DOHH2 (cell line): Measurements from ENCODE around the gene PDE8B.

Experiments
- H3F3A ChIP-seq: fragments of 200-600 bp; sonication (generic), shearing (Covaris generic); 2 replicates; pipeline ENCODE4 v1.6.0; 2016; ENCODE audit warnings: antibody characterized with exemption, mild to moderate bottlenecking; ENCODE audit not compliant: control insufficient read depth, insufficient read depth
- H3K27ac ChIP-seq: fragments of 200-600 bp; sonication (generic); 2 replicates; pipeline ENCODE4 v1.5.1; 2014; ENCODE audit warnings: low read depth, mild to moderate bottlenecking, low read length, moderate library complexity
- H3K27me3 ChIP-seq: fragments of 200-600 bp; sonication (generic); 2 replicates; pipeline ENCODE4 v1.6.1; 2014; ENCODE audit warnings: mild to moderate bottlenecking, low read length, mixed read lengths; ENCODE audit not compliant: control insufficient read depth
- H3K36me3 ChIP-seq: fragments of 200-600 bp; sonication (generic); 2 replicates; pipeline ENCODE4 v1.6.1; 2014; ENCODE audit warnings: mild to moderate bottlenecking, low read length, moderate library complexity, mixed read lengths; ENCODE audit not compliant: control insufficient read depth
- H3K4me1 ChIP-seq: fragments of 200-600 bp; sonication (generic); 2 replicates; pipeline ENCODE4 v1.6.1; 2014; ENCODE audit warnings: mild to moderate bottlenecking, low read length, mixed read lengths; ENCODE audit not compliant: control insufficient read depth
- H3K4me2 ChIP-seq: fragments of 200-600 bp; sonication (generic); 2 replicates; pipeline ENCODE4 v1.6.0; 2014; ENCODE audit warnings: mild to moderate bottlenecking, low read length, moderate library complexity
- H3K4me3 ChIP-seq: fragments of 200-600 bp; sonication (generic); 2 replicates; pipeline ENCODE4 v1.5.1; 2014; ENCODE audit warnings: mild to moderate bottlenecking, low read length, mixed read lengths
- H3K79me2 ChIP-seq: fragments of 200-600 bp; sonication (generic); 2 replicates; pipeline ENCODE4 v1.6.1; 2014; ENCODE audit warnings: mild to moderate bottlenecking, low read length, mixed read lengths; ENCODE audit not compliant: control insufficient read depth
- H3K9me2 ChIP-seq: fragments of 200-600 bp; sonication (generic); replicated peaks from 2 replicates; pipeline ENCODE4 v1.6.1; 2014; ENCODE audit warnings: mild to moderate bottlenecking, low read length, mixed read lengths; ENCODE audit not compliant: control insufficient read depth
- H3K9me3 ChIP-seq: fragments of 200-600 bp; sonication (generic); 2 replicates; pipeline ENCODE4 v1.6.1; 2014; ENCODE audit warnings: antibody characterized with exemption, low read length, mixed read lengths; ENCODE audit not compliant: control insufficient read depth, insufficient read depth
- H4K20me1 ChIP-seq: fragments of 200-600 bp; sonication (generic); 2 replicates; pipeline ENCODE4 v1.6.0; 2014; ENCODE audit warnings: low read depth, mild to moderate bottlenecking, antibody characterized with exemption, low read length, moderate library complexity; ENCODE audit not compliant: control insufficient read depth, insufficient read depth
- EZH2phosphoT487 ChIP-seq: fragments of 200-600 bp; sonication (generic); IDR thresholded peaks from 2 replicates; pipeline ENCODE4 v1.6.1; 2017; ENCODE audit warnings: borderline replicate concordance, mild to moderate bottlenecking, antibody characterized with exemption, low read length, moderate library complexity, mixed read lengths
- TF ChIP-seq, protein P1 (sequence below): fragments of 200-600 bp; sonication (generic); IDR thresholded peaks from one replicate; pipeline ENCODE4 v1.5.1; 2014; ENCODE audit warnings: antibody characterized with exemption, mild to moderate bottlenecking, low read depth, low read length; ENCODE audit not compliant: poor library complexity, severe bottlenecking

Gene PDE8B

DNA sequence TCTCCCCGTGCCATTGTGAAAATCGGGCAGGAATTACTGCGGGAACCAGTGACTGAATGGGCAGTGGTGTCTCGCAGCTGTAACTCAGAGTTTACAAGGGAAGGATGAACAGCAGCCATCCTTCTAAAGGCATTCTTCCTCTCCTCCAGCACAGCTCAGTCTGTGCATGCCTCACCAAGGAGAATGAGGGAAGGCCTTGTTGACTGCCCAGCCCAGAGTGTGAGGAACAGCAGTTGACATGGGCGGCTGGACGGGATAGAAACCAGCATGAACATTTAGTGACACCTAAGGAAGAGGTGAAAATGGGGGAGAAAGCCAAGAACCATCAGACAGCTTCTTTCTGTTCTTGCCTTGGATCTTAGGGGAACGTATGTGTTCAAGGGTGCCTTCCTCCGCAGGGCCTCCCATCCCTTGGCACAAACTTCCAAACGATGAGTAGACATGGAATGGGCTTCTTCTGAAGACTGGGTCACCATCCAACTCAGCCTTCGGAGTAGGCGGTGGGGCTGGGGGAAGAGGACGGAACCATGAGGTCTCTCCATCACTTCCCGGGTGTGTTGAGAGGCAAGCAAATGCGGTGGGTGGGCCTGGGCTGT lies 887 bp upstream of the PDE8B start:
- Histone ChIP-seq H3K79me2 (no peaks in the 10 kb centered on the region), H3F3A (no peaks in the 10 kb centered on the region), H3K9me2 (no peaks in the 10 kb centered on the region), H3K36me3 (no peaks in the 10 kb centered on the region), H3K4me1 (no peaks in the 10 kb centered on the region), H4K20me1 (no peaks in the 10 kb centered on the region), H3K4me2 (no peak overlapping the region), H3K9me3 (no peaks in the 10 kb centered on the region), H3K4me3 (no peak overlapping the region), H3K27ac (no peak overlapping the region), H3K27me3 (peaks cover 42% of the 10 kb centered on the region)
- TF ChIP-seq, protein P1, sequence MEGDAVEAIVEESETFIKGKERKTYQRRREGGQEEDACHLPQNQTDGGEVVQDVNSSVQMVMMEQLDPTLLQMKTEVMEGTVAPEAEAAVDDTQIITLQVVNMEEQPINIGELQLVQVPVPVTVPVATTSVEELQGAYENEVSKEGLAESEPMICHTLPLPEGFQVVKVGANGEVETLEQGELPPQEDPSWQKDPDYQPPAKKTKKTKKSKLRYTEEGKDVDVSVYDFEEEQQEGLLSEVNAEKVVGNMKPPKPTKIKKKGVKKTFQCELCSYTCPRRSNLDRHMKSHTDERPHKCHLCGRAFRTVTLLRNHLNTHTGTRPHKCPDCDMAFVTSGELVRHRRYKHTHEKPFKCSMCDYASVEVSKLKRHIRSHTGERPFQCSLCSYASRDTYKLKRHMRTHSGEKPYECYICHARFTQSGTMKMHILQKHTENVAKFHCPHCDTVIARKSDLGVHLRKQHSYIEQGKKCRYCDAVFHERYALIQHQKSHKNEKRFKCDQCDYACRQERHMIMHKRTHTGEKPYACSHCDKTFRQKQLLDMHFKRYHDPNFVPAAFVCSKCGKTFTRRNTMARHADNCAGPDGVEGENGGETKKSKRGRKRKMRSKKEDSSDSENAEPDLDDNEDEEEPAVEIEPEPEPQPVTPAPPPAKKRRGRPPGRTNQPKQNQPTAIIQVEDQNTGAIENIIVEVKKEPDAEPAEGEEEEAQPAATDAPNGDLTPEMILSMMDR: no peak
- no peak for TF ChIP-seq EZH2phosphoT487

DNA sequence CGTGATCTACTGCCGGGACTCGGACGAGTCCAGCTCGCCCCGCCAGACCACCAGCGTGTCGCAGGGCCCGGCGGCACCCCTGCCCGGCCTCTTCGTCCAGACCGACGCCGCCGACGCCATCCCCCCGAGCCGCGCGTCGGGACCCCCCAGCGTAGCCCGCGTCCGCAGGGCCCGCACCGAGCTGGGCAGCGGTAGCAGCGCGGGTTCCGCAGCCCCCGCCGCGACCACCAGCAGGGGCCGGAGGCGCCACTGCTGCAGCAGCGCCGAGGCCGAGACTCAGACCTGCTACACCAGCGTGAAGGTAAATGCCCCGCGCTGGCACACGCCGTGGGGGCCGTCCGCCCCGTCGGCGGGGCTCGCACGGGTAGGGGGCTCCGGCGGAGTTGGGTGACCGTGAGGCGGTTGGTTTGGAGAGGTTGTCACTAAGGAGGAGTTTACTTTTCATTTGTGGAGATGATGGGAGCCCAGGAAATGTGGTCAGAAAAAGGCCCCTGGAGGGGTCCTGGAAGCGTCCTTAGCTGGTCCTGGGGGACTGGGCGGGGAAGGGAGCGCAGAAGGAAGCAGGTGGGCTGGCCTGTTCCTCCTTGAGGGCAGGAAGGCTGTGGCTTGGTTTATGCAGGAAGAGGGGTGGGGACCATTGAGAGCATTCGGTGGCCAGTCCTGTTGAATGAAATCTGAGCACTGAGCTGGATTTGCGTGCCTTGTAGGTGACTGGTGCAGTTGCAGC lies 647 bp downstream of the PDE8B start:
- Histone ChIP-seq H3F3A (no peaks in the 10 kb centered on the region), H3K27ac (no peak overlapping the region), H3K9me3 (no peaks in the 10 kb centered on the region), H3K27me3 (peaks cover 45% of the 10 kb centered on the region), H3K4me3 (no peak overlapping the region), H4K20me1 (no peaks in the 10 kb centered on the region), H3K4me2 (no peak overlapping the region), H3K9me2 (no peaks in the 10 kb centered on the region), H3K4me1 (no peaks in the 10 kb centered on the region), H3K79me2 (no peaks in the 10 kb centered on the region), H3K36me3 (no peaks in the 10 kb centered on the region)
- TF ChIP-seq, protein P1: no peak
- TF ChIP-seq EZH2phosphoT487: no peak

DNA sequence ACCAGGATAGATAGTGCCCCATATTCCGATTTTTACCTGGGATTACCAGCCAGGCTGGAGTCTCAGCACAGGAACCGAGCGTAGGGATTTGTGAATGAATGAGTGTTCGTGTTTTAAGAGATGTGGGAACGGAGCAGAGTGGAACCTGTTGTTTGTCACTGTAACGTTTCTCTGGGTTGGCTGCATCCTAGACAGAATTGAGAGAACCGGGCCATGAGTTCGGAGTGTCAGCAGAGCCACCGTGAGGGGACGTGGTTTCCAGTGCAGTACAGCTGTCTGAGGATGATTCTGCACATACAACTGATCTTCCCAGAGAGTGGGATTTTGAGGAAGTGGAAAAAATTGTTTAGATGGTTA lies 1.2 kb downstream of the PDE8B start:
- H3K9me2 ChIP-seq: no peaks in the 10 kb centered on the region
- no peak overlapping the region for H3K4me2 ChIP-seq
- no peaks in the 10 kb centered on the region for H3K4me1 ChIP-seq
- no peak overlapping the region for H3K27ac ChIP-seq
- H3K36me3 ChIP-seq: no peaks in the 10 kb centered on the region
- no peaks in the 10 kb centered on the region for H3F3A ChIP-seq
- no peaks in the 10 kb centered on the region for H4K20me1 ChIP-seq
- TF ChIP-seq, protein P1: no peak
- no peak for TF ChIP-seq EZH2phosphoT487
- H3K9me3 ChIP-seq: no peaks in the 10 kb centered on the region
- peaks cover 45% of the 10 kb centered on the region for H3K27me3 ChIP-seq
- no peak overlapping the region for H3K4me3 ChIP-seq
- no peaks in the 10 kb centered on the region for H3K79me2 ChIP-seq
